Posterior vena cava (tissue), 2 donors: ENCODE results near the gene LRRC73. TPM values are rescaled to one million over a fixed set of nuclear protein-coding genes. Genes with fewer than 3 reads are reported as not detected.
"Not testable (repeated sequence)": the region's sequence is repeated elsewhere in the genome, so short reads cannot be mapped to it uniquely, and the experiment has no call there.

Source experiments
- DNase-seq: peaks from one replicate; pipeline ENCODE4 v3.0.0-alpha.2; 2020; ENCODE audit warnings: low spot score
- intact Hi-C, 2 donors: fragments of 100-400 bp; cut with DNase I; formaldehyde crosslinking; loops; one replicate each; pipeline versions ENCODE4 v1.14.1 to v1.14.2; 2022 to 2023
- total RNA-seq, 2 donors: library from RNA; stranded (reverse); fragmentation: NEBNext Ultra II Directional; extraction: Animal tissue kit (Norgen Biotek cat#: 25700); gene quantifications; one replicate each; pipeline ENCODE4 v1.2.1, GENCODE V29; 2021
- donor health status: DM: yes; HTN: yes; CAD: no.
- donor health status: DM: yes; HTN: yes; CAD: no.

The LRRC73 gene
- total RNA-seq, 2 donors from 2014 or later: 0.69 to 0.90 TPM

DNA sequence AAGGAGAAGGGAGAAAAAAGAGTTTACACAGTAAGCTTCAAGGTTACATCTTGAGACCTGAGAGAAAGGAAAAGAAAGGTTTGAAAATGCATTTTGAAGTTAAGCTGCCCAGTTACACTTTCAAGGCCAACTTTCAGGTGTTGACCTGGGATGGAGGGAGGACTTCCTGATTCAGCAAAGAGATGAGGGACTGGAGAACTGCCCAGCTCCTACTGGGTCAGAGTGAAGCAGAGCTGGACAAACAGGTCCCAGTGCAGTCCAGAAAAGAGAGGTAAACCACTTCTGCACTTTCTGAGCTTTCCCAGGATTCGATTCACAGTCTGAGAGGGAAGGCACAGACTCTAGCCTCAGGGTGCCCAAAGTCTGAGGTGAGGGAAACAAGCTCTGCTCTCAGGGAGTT lies 38.7 kb downstream of the LRRC73 start:
- intact Hi-C loops: no loop called here
- no peak for DNase-seq

- no peak for DNase-seq
- intact Hi-C loops: no loop called here
Observed at GRCh38 chr6:43469947-43470346, 40.2 kb downstream of the LRRC73 start.

GRCh38 chr6:43468748-43469681 lies 41.1 kb downstream of the LRRC73 start:
- no peak for DNase-seq

GRCh38 chr6:43468240-43468639 lies 41.9 kb downstream of the LRRC73 start:
- DNase-seq: no peak
- intact Hi-C loops: no loop called here

More at GRCh38 chr6:43468748-43469681, 41.1 kb downstream of the LRRC73 start:
- intact Hi-C loops: no loop called here

DNA sequence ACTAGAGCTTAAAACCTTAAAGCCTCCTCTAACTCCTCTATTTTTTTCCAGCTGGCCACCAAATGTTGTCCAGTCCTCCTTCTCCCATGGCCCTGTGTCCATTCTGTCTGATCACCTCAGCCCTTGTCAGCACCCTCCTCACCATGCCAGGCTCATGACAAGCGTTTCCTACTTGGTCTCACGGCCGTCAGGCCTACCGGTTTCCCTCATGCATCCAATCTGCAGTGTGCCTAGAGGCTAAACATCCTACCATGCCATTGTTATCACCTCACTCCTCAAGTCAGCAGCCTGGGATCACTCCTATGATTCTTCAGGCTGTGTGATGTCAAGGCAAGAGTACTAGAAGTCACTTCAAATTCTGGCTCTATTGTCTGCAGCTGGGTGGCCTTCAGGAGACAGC lies 42.4 kb downstream of the LRRC73 start:
- intact Hi-C loops: no loop called here
- no peak for DNase-seq

DNA sequence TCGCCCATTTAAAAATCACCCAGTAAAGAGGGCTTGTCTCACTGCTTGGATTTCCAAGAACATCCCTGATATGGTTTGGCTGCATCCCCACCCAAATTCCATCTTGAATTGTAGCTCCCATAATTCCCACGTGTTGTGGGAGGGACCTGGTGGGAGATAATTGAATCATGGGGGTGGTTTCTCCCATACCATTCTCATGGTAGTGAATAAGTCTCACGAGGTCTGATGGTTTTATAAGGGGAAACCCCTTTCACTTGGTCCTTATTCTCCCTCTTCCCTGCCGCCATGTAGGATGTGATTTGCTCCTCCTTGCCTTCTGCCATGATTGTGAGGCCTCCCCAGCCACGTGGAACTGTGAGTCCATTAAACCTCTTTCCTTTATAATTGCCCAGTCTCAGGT lies 42.9 kb downstream of the LRRC73 start:
- DNase-seq, intact Hi-C loops: not testable (repeated sequence)

- intact Hi-C loops: no loop called here
- no peak for DNase-seq
Observed at GRCh38 chr6:43465948-43466347, 44.2 kb downstream of the LRRC73 start.

GRCh38 chr6:43464337-43464736 lies 45.8 kb downstream of the LRRC73 start:
- intact Hi-C loops: no loop called here

DNA sequence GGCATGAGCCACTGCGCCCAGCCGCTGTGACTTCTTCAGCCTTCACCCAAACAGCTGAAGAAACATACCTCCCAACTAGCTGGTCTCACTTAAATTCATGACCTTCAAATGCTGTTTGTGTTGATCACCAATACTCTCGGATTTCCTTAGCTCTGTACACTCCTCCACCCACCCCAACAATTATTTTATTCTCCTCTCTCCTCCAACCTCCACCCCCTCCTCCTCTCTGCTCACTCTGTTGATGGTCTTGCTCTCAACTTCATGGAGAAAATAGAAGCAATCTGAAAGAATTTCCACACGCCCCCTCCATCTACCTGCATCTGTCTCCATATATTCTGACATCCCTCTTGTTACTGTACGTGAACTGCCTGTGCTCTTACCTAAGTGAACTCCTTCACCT lies 48.2 kb downstream of the LRRC73 start:
- intact Hi-C loops: no loop called here
- DNase-seq: no peak

More at GRCh38 chr6:43464337-43464736, 45.8 kb downstream of the LRRC73 start:
- DNase-seq: no peak

DNA sequence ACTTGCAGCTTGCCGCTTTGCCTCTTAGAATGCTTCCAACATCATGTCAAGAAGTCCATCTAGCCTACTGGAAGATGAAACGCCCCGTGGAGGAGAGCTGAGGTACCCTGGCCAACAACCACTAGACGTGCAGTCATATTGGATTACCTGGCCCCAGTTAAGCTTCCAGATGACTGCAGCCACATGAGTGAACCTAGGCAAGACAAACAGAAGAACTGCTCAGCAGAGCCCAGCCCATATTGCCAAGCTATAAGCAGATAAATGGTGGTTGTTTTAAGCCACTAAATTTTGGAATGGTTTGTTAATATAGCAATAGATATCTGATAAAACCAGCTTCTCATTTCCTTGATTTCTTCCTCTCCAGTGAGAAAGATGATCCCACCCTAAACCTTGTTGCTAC lies 50.1 kb downstream of the LRRC73 start:
- intact Hi-C loops: no loop called here
- no peak for DNase-seq

- DNase-seq: no peak
- intact Hi-C loops: loop anchor here in 1 of 2 donors (5.0 kb wide), 1 partner anchor 48 kb away; no protein-coding TSS in a partner anchor
Observed at GRCh38 chr6:43459535-43459934, 50.6 kb downstream of the LRRC73 start.

DNA sequence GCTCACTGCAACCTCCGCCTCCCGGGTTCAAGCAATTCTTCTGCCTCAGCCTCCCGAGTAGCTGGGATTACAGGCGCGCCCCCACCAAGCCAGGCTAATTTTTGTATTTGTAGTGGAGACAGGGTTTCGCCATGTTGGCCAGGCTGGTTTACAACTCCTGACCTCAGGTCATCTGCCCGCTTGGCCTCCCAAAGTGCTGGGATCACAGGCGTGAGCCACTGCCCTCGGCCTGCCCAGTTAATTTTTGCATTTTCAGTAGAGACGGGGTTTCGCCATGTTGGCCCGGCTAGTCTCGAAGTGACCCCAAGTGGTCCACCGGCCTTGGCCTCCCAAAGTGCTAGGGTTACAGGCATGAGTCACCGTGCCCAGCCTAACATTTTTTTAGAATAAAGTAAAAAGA lies 52.0 kb downstream of the LRRC73 start:
- DNase-seq: not testable (repeated sequence)
- intact Hi-C loops: loop anchor here in 1 of 2 donors (5.0 kb wide), 1 partner anchor 49 kb away; no protein-coding TSS in a partner anchor

GRCh38 chr6:43457643-43458042 lies 52.5 kb downstream of the LRRC73 start:
- intact Hi-C loops: loop anchor here in 1 of 2 donors (5.0 kb wide), 1 partner anchor 50 kb away; no protein-coding TSS in a partner anchor
- peak; percentile 11 for DNase-seq

Other genes starting within 250 kb of the LRRC73 start
- not detected for gene SLC22A7, start 212.1 kb downstream of the LRRC73 start, total RNA-seq
- 1 to 10 TPM in 1 of 2 donors, under 1 TPM in 1; 1.00 to 1.4 TPM for gene CRIP3, start 201.5 kb downstream of the LRRC73 start, total RNA-seq
- 10 to 100 TPM; 11.2 to 13.9 TPM for gene ZNF318, start 140.7 kb downstream of the LRRC73 start, total RNA-seq
- gene ABCC10, start 82.8 kb downstream of the LRRC73 start, total RNA-seq: 10 to 100 TPM; 21.1 to 22.4 TPM
- gene DLK2, start 54.8 kb downstream of the LRRC73 start, total RNA-seq: under 1 TPM; 0.14 to 0.42 TPM
- 10 to 100 TPM; 23.4 to 25.4 TPM for gene TJAP1, start 32.8 kb downstream of the LRRC73 start, total RNA-seq
- gene YIPF3, start 6.6 kb upstream of the LRRC73 start, total RNA-seq: 10 to 100 TPM; 54.6 to 61.3 TPM
- gene POLR1C, start 6.7 kb upstream of the LRRC73 start, total RNA-seq: 10 to 100 TPM; 23.9 to 31.7 TPM
- 10 to 100 TPM; 18.4 to 26.2 TPM for gene XPO5, start 65.7 kb upstream of the LRRC73 start, total RNA-seq
- 10 to 100 TPM; 11.0 to 16.7 TPM for gene POLH, start 65.8 kb upstream of the LRRC73 start, total RNA-seq
- gene GTPBP2, start 118.9 kb upstream of the LRRC73 start, total RNA-seq: 10 to 100 TPM; 43.3 to 50.4 TPM
- 10 to 100 TPM; 12.0 to 15.5 TPM for gene MAD2L1BP, start 125.5 kb upstream of the LRRC73 start, total RNA-seq
- gene RSPH9, start 134.7 kb upstream of the LRRC73 start, total RNA-seq: under 1 TPM; 0.19 to 0.23 TPM
- 10 to 100 TPM; 25.4 to 28.2 TPM for gene MRPS18A, start 177.4 kb upstream of the LRRC73 start, total RNA-seq